ENCODE results near the gene EFNB1. TPM values are rescaled to one million over a fixed set of nuclear protein-coding genes. Genes with fewer than 3 reads are reported as not detected.

Gene EFNB1
- total and polyA plus RNA-seq, 9 of the 15 experiments (the other 6 are each of a cell fraction or from before 2014, with no cell fraction given): 0.01 to 2.1 (median 0.99) TPM; not detected in 1

GRCh38 chrX:68842351-68842750 is 13.5 kb downstream of the EFNB1 start:
- H3K9me1 ChIP-seq (ENCODE audit: control insufficient read depth, insufficient read depth, low read length): no peaks in the 10 kb centered on the region
- H3K9ac ChIP-seq (ENCODE audit: insufficient read depth in 1 of 2, low read depth in 2 of 2, low read length in 2 of 2): no peak overlapping the region
- ATAC-seq: no peak
- intact Hi-C loops (cut with micrococcal nuclease): no loop called here
- FAIRE-seq: no peak
- H3K36me3 ChIP-seq (ENCODE audit: control insufficient read depth, insufficient read depth, low read length): no peaks in the 10 kb centered on the region
- no peak overlapping the region for H3K4me3 ChIP-seq
- no peaks in the 10 kb centered on the region for H3K79me2 ChIP-seq (ENCODE audit: control insufficient read depth, insufficient read depth, low read length)
- no peak overlapping the region for H3K27ac ChIP-seq (ENCODE audit: extremely low read depth, low read depth, low read length)
- H3K27me3 ChIP-seq (ENCODE audit: control insufficient read depth in 2 of 2, insufficient read depth in 2 of 2, low read length in 2 of 2): no peaks in the 10 kb centered on the region
- H4K20me1 ChIP-seq (replicated peaks; ENCODE audit: control insufficient read depth, insufficient read depth, low read length): no peaks in the 10 kb centered on the region
- no peak overlapping the region for H3K4me2 ChIP-seq (ENCODE audit: insufficient read depth, low read length)
- WGBS (ENCODE audit: insufficient coverage, low coverage, missing lambda C conversion rate): 25% methylated on average over 1 of the region's 2 CpGs
- H3K4me1 ChIP-seq (replicated peaks in 1 of 2; ENCODE audit: control insufficient read depth in 2 of 2, insufficient read depth in 2 of 2, low read length in 2 of 2): no peaks in the 10 kb centered on the region
- H3K9me3 ChIP-seq (replicated peaks; ENCODE audit: control insufficient read depth, insufficient read depth, low read depth, low read length): no peaks in the 10 kb centered on the region
- in situ Hi-C loops (cut with MboI): no loop called here
- no TSS peak for BruUV-seq (replicated peaks)
- no peak overlapping the region for H2AFZ ChIP-seq (ENCODE audit: low read depth, low read length)
- TF ChIP-seq MYC (IDR thresholded peaks at IDR 0.05; ENCODE audit: low read depth, low read length): no peak
- no peak for TF ChIP-seq MYC (CRISPR knock-in tag; IDR thresholded peaks at IDR 0.05; ENCODE audit: borderline replicate concordance, low read depth)
- no peak for TF ChIP-seq SMAD3 (CRISPR knock-in tag; conservative IDR thresholded peaks at IDR 0.05)
- TF ChIP-seq ZNF778 (CRISPR knock-in tag; IDR thresholded peaks at IDR 0.05): no peak
- no peak for TF ChIP-seq ZNF696 (CRISPR knock-in tag; conservative IDR thresholded peaks at IDR 0.05)
- TF ChIP-seq YBX1 (IDR thresholded peaks at IDR 0.05): no peak
- TF ChIP-seq SLC30A9 (CRISPR knock-in tag; IDR thresholded peaks at IDR 0.05): no peak
- no peak for TF ChIP-seq DACH1 (IDR thresholded peaks at IDR 0.05; ENCODE audit: partially characterized antibody)
- no peak for TF ChIP-seq ZNF644 (tag; IDR thresholded peaks at IDR 0.05; ENCODE audit: low read depth)
- no peak for TF ChIP-seq ZNF23 (CRISPR knock-in tag; IDR thresholded peaks at IDR 0.05)
- TF ChIP-seq MAX (CRISPR knock-in tag; IDR thresholded peaks at IDR 0.05): no peak
- no peak for TF ChIP-seq ZNF785 (CRISPR knock-in tag; IDR thresholded peaks at IDR 0.05)
- no peak for TF ChIP-seq GATAD2A (IDR thresholded peaks at IDR 0.05)
- TF ChIP-seq ZBTB40 (IDR thresholded peaks at IDR 0.05): no peak
- TF ChIP-seq ZBTB40 (CRISPR knock-in tag; IDR thresholded peaks at IDR 0.05): no peak
- TF ChIP-seq ZNF282 (CRISPR knock-in tag; IDR thresholded peaks at IDR 0.05): no peak
- no peak for TF ChIP-seq MCM7 (IDR thresholded peaks at IDR 0.05)
- no peak for TF ChIP-seq EWSR1 (IDR thresholded peaks at IDR 0.05; ENCODE audit: borderline replicate concordance, low read depth, partially characterized antibody)
- ChIA-PET CTCF (ENCODE audit: low intra/inter-chr PET ratio) (no interaction called here), POLR2A (no interaction called here)
- no peak for DNase-seq (ENCODE audit: extremely low read depth in 1 of 4, low spot score in 3 of 4)

Measured in K562 (cell line).